HCT116 (cell line): ENCODE data around the gene ERICH6. TPM values are rescaled to one million over a fixed set of nuclear protein-coding genes. Genes with fewer than 3 reads are reported as not detected.

Source experiments
- ATAC-seq: fragments of 200-7000 bp; cut with Tn5 transposase; 2 replicates; pipeline ENCODE4 v1.9.1; 2020; ENCODE audit warnings: mild to moderate bottlenecking, moderate library complexity
- BruUV-seq: library from RNA; stranded (reverse); fragments of 400-500 nt; replicated peaks from 2 replicates; lab custom pipeline; 2021; lab: Mats Ljungman, UMichigan
- CTCF ChIA-PET: fragments of 300-600 bp; sonication (Branson Sonifier 250); formaldehyde crosslinking; loops from one replicate; lab custom pipeline; 2021; ENCODE audit warnings: antibody characterized with exemption; lab: Charles Lee
- POLR2A ChIA-PET: fragments of 300-600, 350-600 bp; sonication (Branson Sonifier 250); formaldehyde crosslinking; loops from one replicate; lab custom pipeline; 2021; ENCODE audit warnings: antibody characterized with exemption; lab: Charles Lee
- RAD21 ChIA-PET, 2 experiments: fragments of 300-600 bp; sonication (Branson Sonifier 250); formaldehyde crosslinking; loops; one replicate each; lab custom pipeline; 2023; ENCODE audit warnings: low total read pairs in 2 of 2; ENCODE audit not compliant: uncharacterized antibody in 2 of 2, unreplicated experiment in 2 of 2, low non-redundant PET in 1 of 2; lab: Charles Lee
- DNase-seq: peaks from one replicate; pipeline ENCODE4 v3.0.0-alpha.2; 2010; ENCODE audit warnings: low read depth, low spot score
- H2AFZ ChIP-seq: fragments of 200-600 bp; shearing (Covaris generic), sonication (generic); 2 replicates; pipeline ENCODE4 v1.6.1; 2017; ENCODE audit warnings: low read depth, mixed run types, mixed read lengths, antibody characterized with exemption, low read length; ENCODE audit not compliant: poor library complexity, severe bottlenecking
- H3K27ac ChIP-seq: 2 replicates; pipeline ENCODE4 v1.5.1; 2012; ENCODE audit warnings: low read depth, low read length
- H3K27me3 ChIP-seq: fragments of 200-600 bp; sonication (generic); 2 replicates; pipeline ENCODE4 v1.6.1; 2016; ENCODE audit warnings: mixed run types, low read length, mixed read lengths; ENCODE audit not compliant: insufficient read depth
- H3K36me3 ChIP-seq, 2 experiments: fragments of 200-500 bp in 1 of 2; fragments of 200-600 bp in 1 of 2; sonication (Bioruptor generic) in 1 of 2; sonication (generic) in 1 of 2; 2 replicates each; pipeline versions ENCODE4 v1.5.1 to v1.6.1; 2014 to 2016; ENCODE audit warnings: low read length in 2 of 2, inconsistent platforms in 1 of 2, mixed read lengths in 1 of 2, mixed run types in 1 of 2; ENCODE audit not compliant: insufficient read depth in 2 of 2, control insufficient read depth in 1 of 2
- H3K4me1 ChIP-seq, 2 experiments: fragments of 200-600 bp in 1 of 2; sonication (generic) in 1 of 2; 2 replicates each; pipeline versions ENCODE4 v1.5.1 to v1.6.1; 2012 to 2017; ENCODE audit warnings: low read length in 2 of 2, inconsistent platforms in 1 of 2, mild to moderate bottlenecking in 1 of 2, mixed read lengths in 1 of 2, mixed run types in 1 of 2, moderate library complexity in 1 of 2; ENCODE audit not compliant: insufficient read depth in 2 of 2, control insufficient read depth in 1 of 2
- H3K4me2 ChIP-seq: fragments of 200-600 bp; sonication (generic); 2 replicates; pipeline ENCODE4 v1.6.1; 2017; ENCODE audit warnings: mixed run types, low read length, mixed read lengths
- H3K4me3 ChIP-seq, 2 experiments: fragments of 200-600 bp in 1 of 2; sonication (generic) in 1 of 2; replicated peaks in 1 of 2; 2 replicates each; pipeline ENCODE4 v1.5.1; 2011 to 2016; ENCODE audit warnings: low read length in 2 of 2, control low read depth in 1 of 2, low read depth in 1 of 2, mild to moderate bottlenecking in 1 of 2, mixed read lengths in 1 of 2, mixed run types in 1 of 2
- H3K79me2 ChIP-seq: fragments of 200-600 bp; sonication (generic); 2 replicates; pipeline ENCODE4 v1.6.1; 2017; ENCODE audit warnings: mild to moderate bottlenecking, mixed run types, low read length, moderate library complexity, mixed read lengths; ENCODE audit not compliant: insufficient read depth
- H3K9ac ChIP-seq: fragments of 200-600 bp; sonication (generic); 2 replicates; pipeline ENCODE4 v1.6.1; 2016; ENCODE audit warnings: low read length, mixed read lengths
- H3K9me2 ChIP-seq: fragments of 200-600 bp; sonication (generic), shearing (Covaris generic); 2 replicates; pipeline ENCODE4 v1.6.1; 2017; ENCODE audit warnings: mixed run types, mild to moderate bottlenecking, moderate library complexity; ENCODE audit not compliant: insufficient read depth
- H3K9me3 ChIP-seq, 2 experiments: fragments of 200-500 bp in 1 of 2; fragments of 200-600 bp in 1 of 2; sonication (Bioruptor generic) in 1 of 2; sonication (generic) in 1 of 2; 2 replicates each; pipeline ENCODE4 v1.6.1; 2014 to 2017; ENCODE audit warnings: low read length in 2 of 2, mixed read lengths in 2 of 2, inconsistent platforms in 1 of 2, low read depth in 1 of 2, mild to moderate bottlenecking in 1 of 2, mixed run types in 1 of 2, moderate library complexity in 1 of 2; ENCODE audit not compliant: control insufficient read depth in 1 of 2, insufficient read depth in 1 of 2
- H4K20me1 ChIP-seq: fragments of 200-600 bp; sonication (generic), shearing (Covaris generic); 2 replicates; pipeline ENCODE4 v1.6.1; 2017; ENCODE audit warnings: mixed run types, mild to moderate bottlenecking, moderate library complexity; ENCODE audit not compliant: insufficient read depth
- CBX3 ChIP-seq: IDR thresholded peaks from 2 replicates; pipeline ENCODE4 v1.6.1; 2012; ENCODE audit warnings: low read depth
- CEBPB ChIP-seq: IDR thresholded peaks from 2 replicates; pipeline ENCODE4 v1.6.1; 2012; ENCODE audit warnings: low read depth
- CTCF ChIP-seq, 3 experiments: fragments of 200-600 bp in 1 of 3; sonication (generic) in 1 of 3; IDR thresholded peaks in 2 of 3; conservative IDR thresholded peaks in 1 of 3; 2 replicates each; pipeline ENCODE4 v1.5.1; 2012 to 2017; ENCODE audit warnings: low read depth in 2 of 3, low read length in 2 of 3, antibody characterized with exemption in 1 of 3, borderline replicate concordance in 1 of 3, control low read depth in 1 of 3, mild to moderate bottlenecking in 1 of 3, mixed read lengths in 1 of 3, mixed run types in 1 of 3, moderate library complexity in 1 of 3; ENCODE audit not compliant: insufficient read depth in 1 of 3
- EGR1 ChIP-seq: IDR thresholded peaks from 2 replicates; pipeline ENCODE4 v1.6.1; 2012; ENCODE audit warnings: low read depth
- ELF1 ChIP-seq: IDR thresholded peaks from 2 replicates; pipeline ENCODE4 v1.6.1; 2012; ENCODE audit warnings: low read depth, borderline replicate concordance
- EZH2phosphoT487 ChIP-seq: fragments of 200-600 bp; IDR thresholded peaks from 2 replicates; pipeline ENCODE4 v1.6.1; 2018; ENCODE audit warnings: antibody characterized with exemption, borderline replicate concordance
- JUND ChIP-seq: IDR thresholded peaks from 2 replicates; pipeline ENCODE4 v1.6.1; 2012
- POLR2A ChIP-seq: IDR thresholded peaks from 2 replicates; pipeline ENCODE4 v1.7.0; 2011; ENCODE audit warnings: borderline replicate concordance; ENCODE audit not compliant: insufficient read depth, insufficient read length; ENCODE audit errors: extremely low read depth
- RAD21 ChIP-seq: IDR thresholded peaks from 2 replicates; pipeline ENCODE4 v1.6.1; 2012; ENCODE audit warnings: low read depth, mild to moderate bottlenecking
- SP1 ChIP-seq: IDR thresholded peaks from 2 replicates; pipeline ENCODE4 v1.6.1; 2012; ENCODE audit warnings: low read depth
- TCF7L2 ChIP-seq: IDR thresholded peaks from 2 replicates; pipeline ENCODE4 v1.7.0; 2011; ENCODE audit warnings: borderline replicate concordance, inconsistent platforms; ENCODE audit not compliant: insufficient read depth, insufficient read length; ENCODE audit errors: extremely low read depth
- ZBTB33 ChIP-seq: IDR thresholded peaks from 2 replicates; pipeline ENCODE4 v1.6.1; 2011; ENCODE audit warnings: mild to moderate bottlenecking, low read length, moderate library complexity; ENCODE audit not compliant: insufficient replicate concordance; ENCODE audit errors: extremely low read depth
- ZFX ChIP-seq: fragments of 450-650 bp; IDR thresholded peaks from 2 replicates; pipeline ENCODE4 v1.6.1; 2017
- intact Hi-C: fragments of 100-400 bp; cut with micrococcal nuclease; formaldehyde crosslinking; loops from 2 replicates; pipeline ENCODE4 v1.10.0; 2022
- total RNA-seq: library from RNA; stranded (reverse); gene quantifications from one replicate; pipeline ENCODE4 v1.2.1, GENCODE V29; 2021; ENCODE audit not compliant: unreplicated experiment
- TF ChIP-seq, protein P1 (sequence below): IDR thresholded peaks from 2 replicates; pipeline ENCODE4 v1.6.1; 2012
- TF ChIP-seq, protein P2 (sequence below): IDR thresholded peaks from 2 replicates; pipeline ENCODE4 v1.6.1; 2012; ENCODE audit warnings: low read depth
- TF ChIP-seq, protein P3 (sequence below): IDR thresholded peaks from 2 replicates; pipeline ENCODE4 v1.6.1; 2012

ERICH6 gene
- total RNA-seq, 1 experiment from 2014 or later: not detected

DNA sequence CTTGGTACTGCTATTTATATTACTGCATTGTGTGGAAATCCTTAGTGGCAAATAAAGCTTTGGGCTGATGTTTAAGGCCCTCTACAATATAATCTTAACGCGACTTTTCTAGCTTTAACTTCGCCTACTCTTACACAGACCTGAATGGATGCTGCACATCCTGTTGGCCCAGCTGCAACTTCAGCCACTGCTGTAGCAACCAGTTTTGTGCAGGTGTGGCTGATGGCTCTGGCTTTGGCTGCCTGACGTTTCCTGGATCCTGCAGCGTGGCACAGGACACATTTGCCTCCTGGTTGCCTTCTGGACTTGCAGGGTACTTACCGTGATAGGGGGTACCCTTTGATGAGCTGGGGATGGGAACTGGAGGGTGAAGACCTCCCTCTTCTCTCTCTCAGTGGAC, 20.2 kb upstream of the ERICH6 start:
- Histone ChIP-seq H3K36me3 (no peaks in the 10 kb centered on the region), H3K79me2 (no peaks in the 10 kb centered on the region), H3K9me2 (no peaks in the 10 kb centered on the region), H4K20me1 (no peaks in the 10 kb centered on the region), H3K4me1 (peaks cover 0 to 11% of the 10 kb centered on the region in 2 experiments; a peak in 3 of 4 replicates), H3K4me3 (no peak overlapping the region), H3K27ac (no peak overlapping the region), H2AFZ (no peak overlapping the region), H3K9ac (no peak overlapping the region), H3K4me2 (no peak overlapping the region), H3K9me3 (no peaks in the 10 kb centered on the region)
- CTCF ChIA-PET: interaction anchor here (0.7 kb wide), 1 partner anchor 141 kb away, joined by 3 read pairs; no protein-coding TSS in a partner anchor
- DNase-seq (no peak), ATAC-seq (no peak)
- RAD21 ChIA-PET: no interaction called here
- BruUV-seq: no TSS peak
- intact Hi-C loops: loop anchor here (5.0 kb wide), 2 partner anchors 197 to 423 kb away; no protein-coding TSS in a partner anchor
- TF ChIP-seq CTCF (IDR thresholded peaks at IDR 0.05 in 2 of 3, conservative IDR thresholded peaks at IDR 0.05 in 1 of 3; ENCODE audit: borderline replicate concordance in 1 of 3, insufficient read depth in 1 of 3, low read depth in 2 of 3, low read length in 2 of 3) (no peak), ELF1 (no peak), EGR1 (no peak), SP1 (no peak), RAD21 (no peak), CBX3 (no peak), POLR2A (no peak), TCF7L2 (no peak), JUND (no peak), ZBTB33 (no peak), ZFX (no peak), CEBPB (no peak), EZH2phosphoT487 (no peak)
- TF ChIP-seq, protein P1, sequence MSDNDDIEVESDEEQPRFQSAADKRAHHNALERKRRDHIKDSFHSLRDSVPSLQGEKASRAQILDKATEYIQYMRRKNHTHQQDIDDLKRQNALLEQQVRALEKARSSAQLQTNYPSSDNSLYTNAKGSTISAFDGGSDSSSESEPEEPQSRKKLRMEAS: no peak
- TF ChIP-seq, protein P2, sequence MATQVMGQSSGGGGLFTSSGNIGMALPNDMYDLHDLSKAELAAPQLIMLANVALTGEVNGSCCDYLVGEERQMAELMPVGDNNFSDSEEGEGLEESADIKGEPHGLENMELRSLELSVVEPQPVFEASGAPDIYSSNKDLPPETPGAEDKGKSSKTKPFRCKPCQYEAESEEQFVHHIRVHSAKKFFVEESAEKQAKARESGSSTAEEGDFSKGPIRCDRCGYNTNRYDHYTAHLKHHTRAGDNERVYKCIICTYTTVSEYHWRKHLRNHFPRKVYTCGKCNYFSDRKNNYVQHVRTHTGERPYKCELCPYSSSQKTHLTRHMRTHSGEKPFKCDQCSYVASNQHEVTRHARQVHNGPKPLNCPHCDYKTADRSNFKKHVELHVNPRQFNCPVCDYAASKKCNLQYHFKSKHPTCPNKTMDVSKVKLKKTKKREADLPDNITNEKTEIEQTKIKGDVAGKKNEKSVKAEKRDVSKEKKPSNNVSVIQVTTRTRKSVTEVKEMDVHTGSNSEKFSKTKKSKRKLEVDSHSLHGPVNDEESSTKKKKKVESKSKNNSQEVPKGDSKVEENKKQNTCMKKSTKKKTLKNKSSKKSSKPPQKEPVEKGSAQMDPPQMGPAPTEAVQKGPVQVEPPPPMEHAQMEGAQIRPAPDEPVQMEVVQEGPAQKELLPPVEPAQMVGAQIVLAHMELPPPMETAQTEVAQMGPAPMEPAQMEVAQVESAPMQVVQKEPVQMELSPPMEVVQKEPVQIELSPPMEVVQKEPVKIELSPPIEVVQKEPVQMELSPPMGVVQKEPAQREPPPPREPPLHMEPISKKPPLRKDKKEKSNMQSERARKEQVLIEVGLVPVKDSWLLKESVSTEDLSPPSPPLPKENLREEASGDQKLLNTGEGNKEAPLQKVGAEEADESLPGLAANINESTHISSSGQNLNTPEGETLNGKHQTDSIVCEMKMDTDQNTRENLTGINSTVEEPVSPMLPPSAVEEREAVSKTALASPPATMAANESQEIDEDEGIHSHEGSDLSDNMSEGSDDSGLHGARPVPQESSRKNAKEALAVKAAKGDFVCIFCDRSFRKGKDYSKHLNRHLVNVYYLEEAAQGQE: no peak
- TF ChIP-seq, protein P3, sequence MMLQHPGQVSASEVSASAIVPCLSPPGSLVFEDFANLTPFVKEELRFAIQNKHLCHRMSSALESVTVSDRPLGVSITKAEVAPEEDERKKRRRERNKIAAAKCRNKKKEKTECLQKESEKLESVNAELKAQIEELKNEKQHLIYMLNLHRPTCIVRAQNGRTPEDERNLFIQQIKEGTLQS: no peak
- TF ChIP-seq, all 23 proteins: peak for 0
- POLR2A ChIA-PET: no interaction called here
- H3K27me3 ChIP-seq: no peaks in the 10 kb centered on the region
